DND-41 (cell line): ENCODE measurements around the gene PCDH1.

Experiments used
- ATAC-seq: fragments of 200-7000 bp; cut with Tn5 transposase; 3 replicates; pipeline ENCODE4 v1.9.1; 2021; ENCODE audit warnings: low read depth; ENCODE audit not compliant: insufficient read depth
- DNase-seq: peaks from one replicate; pipeline ENCODE4 v3.0.0-alpha.2; 2020
- H2AFZ ChIP-seq: 2 replicates; pipeline ENCODE4 v1.6.0; 2012; ENCODE audit warnings: low read depth, low read length
- H3K27ac ChIP-seq: 2 replicates; pipeline ENCODE4 v1.5.1; 2012; ENCODE audit warnings: low read length, inconsistent platforms
- H3K27me3 ChIP-seq: fragments of 200-600 bp; sonication (generic); 2 replicates; pipeline ENCODE4 v1.6.0; 2012; ENCODE audit warnings: low read length, mild to moderate bottlenecking, inconsistent platforms; ENCODE audit not compliant: insufficient read depth, poor library complexity
- H3K36me3 ChIP-seq: 2 replicates; pipeline ENCODE4 v1.5.1; 2012; ENCODE audit warnings: low read length, inconsistent platforms; ENCODE audit not compliant: insufficient read depth
- H3K4me1 ChIP-seq: 2 replicates; pipeline ENCODE4 v1.5.1; 2012; ENCODE audit warnings: mild to moderate bottlenecking, low read length; ENCODE audit not compliant: insufficient read depth
- H3K4me2 ChIP-seq: 2 replicates; pipeline ENCODE4 v1.6.0; 2012; ENCODE audit warnings: mild to moderate bottlenecking, moderate library complexity, low read length, inconsistent platforms; ENCODE audit not compliant: insufficient read depth
- H3K4me3 ChIP-seq, 2 experiments: fragments of 200-600 bp in 1 of 2; shearing (Covaris generic) in 1 of 2; 2 replicates each; pipeline ENCODE4 v1.5.1; 2012 to 2016; ENCODE audit warnings: inconsistent platforms in 2 of 2, low read length in 2 of 2, mild to moderate bottlenecking in 2 of 2, low read depth in 1 of 2, moderate library complexity in 1 of 2
- H3K79me2 ChIP-seq: 2 replicates; pipeline ENCODE4 v1.6.0; 2012; ENCODE audit warnings: low read length, inconsistent platforms; ENCODE audit not compliant: insufficient read depth
- H3K9ac ChIP-seq: 2 replicates; pipeline ENCODE4 v1.6.0; 2012; ENCODE audit warnings: low read depth, mild to moderate bottlenecking, inconsistent platforms, low read length, moderate library complexity
- H3K9me3 ChIP-seq: 2 replicates; pipeline ENCODE4 v1.5.1; 2012; ENCODE audit warnings: low read length, moderate library complexity, mild to moderate bottlenecking, inconsistent platforms; ENCODE audit not compliant: insufficient read depth, severe bottlenecking
- H4K20me1 ChIP-seq: 2 replicates; pipeline ENCODE4 v1.6.0; 2012; ENCODE audit warnings: low read length; ENCODE audit not compliant: insufficient read depth
- EZH2 ChIP-seq: IDR thresholded peaks from 3 replicates; pipeline ENCODE4 v1.6.1; 2012; ENCODE audit warnings: borderline replicate concordance, low read depth, mild to moderate bottlenecking, moderate library complexity, low read length, inconsistent platforms; ENCODE audit not compliant: severe bottlenecking
- TF ChIP-seq, protein P1 (sequence below): IDR thresholded peaks from 2 replicates; pipeline ENCODE4 v1.5.1; 2012; ENCODE audit warnings: borderline replicate concordance, low read length, moderate library complexity, mild to moderate bottlenecking; ENCODE audit not compliant: poor library complexity, severe bottlenecking; ENCODE audit errors: extremely low read depth

Gene PCDH1

DNA sequence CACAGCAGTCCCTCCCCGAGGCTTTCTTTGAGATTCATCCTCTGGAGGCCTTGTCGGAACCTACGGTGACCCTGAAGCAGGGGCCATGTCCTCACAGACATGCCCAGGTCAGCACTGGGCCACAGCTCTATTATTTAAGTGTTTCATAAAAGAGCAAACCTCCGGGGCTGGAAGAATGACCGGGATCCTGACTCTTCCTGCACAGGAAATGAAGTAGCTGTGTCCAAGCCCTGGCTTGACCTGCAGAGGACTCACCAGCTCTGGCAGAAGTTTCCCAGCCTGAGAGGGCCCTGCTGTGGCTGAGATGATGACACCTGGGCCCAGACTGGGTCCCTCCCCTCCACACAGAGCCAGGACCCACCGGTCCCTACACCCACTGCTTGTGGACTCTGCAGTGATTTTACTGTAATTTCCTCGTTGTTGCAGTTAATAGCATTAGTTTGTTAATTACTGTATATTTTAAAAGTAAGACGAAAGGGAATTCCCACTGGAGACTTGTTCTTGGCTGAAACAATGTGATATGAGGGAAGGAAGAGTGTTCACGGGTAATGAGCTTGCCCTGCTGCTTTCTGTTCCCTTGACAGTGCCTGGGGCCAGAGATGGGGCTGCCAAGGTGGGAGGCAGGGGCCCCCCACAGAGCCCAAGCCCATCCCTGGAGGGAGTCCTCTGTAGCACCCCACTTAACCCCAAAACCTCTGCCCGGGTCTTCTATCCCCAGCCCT lies 72.2 kb downstream of the PCDH1 start:
- Histone ChIP-seq H3K9ac (no peak overlapping the region), H3K36me3 (no peaks in the 10 kb centered on the region), H3K27me3 (peaks cover 38% of the 10 kb centered on the region), H2AFZ (no peak overlapping the region), H3K9me3 (no peaks in the 10 kb centered on the region), H3K4me2 (no peak overlapping the region), H4K20me1 (0 out of 2 replicates have a peak, but pooled peaks cover 2% of the 10 kb centered on the region), H3K79me2 (no peaks in the 10 kb centered on the region), H3K4me3 (no peak overlapping the region), H3K4me1 (no peaks in the 10 kb centered on the region), H3K27ac (no peak overlapping the region)
- no peak for ATAC-seq
- DNase-seq: no peak
- TF ChIP-seq EZH2: no peak
- TF ChIP-seq, protein P1, sequence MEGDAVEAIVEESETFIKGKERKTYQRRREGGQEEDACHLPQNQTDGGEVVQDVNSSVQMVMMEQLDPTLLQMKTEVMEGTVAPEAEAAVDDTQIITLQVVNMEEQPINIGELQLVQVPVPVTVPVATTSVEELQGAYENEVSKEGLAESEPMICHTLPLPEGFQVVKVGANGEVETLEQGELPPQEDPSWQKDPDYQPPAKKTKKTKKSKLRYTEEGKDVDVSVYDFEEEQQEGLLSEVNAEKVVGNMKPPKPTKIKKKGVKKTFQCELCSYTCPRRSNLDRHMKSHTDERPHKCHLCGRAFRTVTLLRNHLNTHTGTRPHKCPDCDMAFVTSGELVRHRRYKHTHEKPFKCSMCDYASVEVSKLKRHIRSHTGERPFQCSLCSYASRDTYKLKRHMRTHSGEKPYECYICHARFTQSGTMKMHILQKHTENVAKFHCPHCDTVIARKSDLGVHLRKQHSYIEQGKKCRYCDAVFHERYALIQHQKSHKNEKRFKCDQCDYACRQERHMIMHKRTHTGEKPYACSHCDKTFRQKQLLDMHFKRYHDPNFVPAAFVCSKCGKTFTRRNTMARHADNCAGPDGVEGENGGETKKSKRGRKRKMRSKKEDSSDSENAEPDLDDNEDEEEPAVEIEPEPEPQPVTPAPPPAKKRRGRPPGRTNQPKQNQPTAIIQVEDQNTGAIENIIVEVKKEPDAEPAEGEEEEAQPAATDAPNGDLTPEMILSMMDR: no peak

GRCh38 chr5:141804475-141804874 lies 73.7 kb downstream of the PCDH1 start:
- Histone ChIP-seq H3K9ac (no peak overlapping the region), H4K20me1 (no peaks in the 10 kb centered on the region), H3K36me3 (no peaks in the 10 kb centered on the region), H3K4me3 (no peak overlapping the region), H3K4me1 (no peaks in the 10 kb centered on the region), H3K79me2 (no peaks in the 10 kb centered on the region), H3K27me3 (peaks cover 38% of the 10 kb centered on the region), H3K27ac (no peak overlapping the region), H2AFZ (no peak overlapping the region), H3K4me2 (no peak overlapping the region), H3K9me3 (no peaks in the 10 kb centered on the region)
- DNase-seq (no peak), ATAC-seq (no peak)
- no peak for TF ChIP-seq EZH2
- TF ChIP-seq, protein P1: no peak
